ENCODE results near the gene MAN1C1.
"Not testable (repeated sequence)": the region's sequence is repeated elsewhere in the genome, so short reads cannot be mapped to it uniquely, and the experiment has no call there.

The MAN1C1 gene

DNA sequence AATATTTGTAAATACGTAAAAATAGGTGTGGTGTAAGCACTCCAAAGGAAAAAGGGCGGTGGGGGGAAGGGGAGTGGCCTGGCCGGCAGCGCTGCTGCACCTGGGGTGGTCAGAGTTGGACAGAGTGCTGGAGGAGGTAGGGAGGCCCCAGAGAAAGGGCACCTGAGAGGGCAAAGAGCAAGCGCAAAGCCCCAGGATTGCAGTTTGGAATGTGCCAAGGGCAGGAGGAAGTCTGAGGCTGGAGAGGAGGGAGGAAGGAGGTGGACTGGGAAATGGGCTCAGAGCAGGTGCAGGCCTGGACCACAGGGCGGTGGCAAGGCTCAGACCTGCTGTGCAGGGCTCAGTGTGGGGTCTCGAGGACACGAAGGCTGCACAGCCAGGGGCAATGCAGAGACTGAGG is 42.6 kb upstream of the MAN1C1 start:
- peaks cover 11% of the 10 kb centered on the region; the same call in 1 of the 2 replicates for H3K4me1 ChIP-seq (ENCODE audit: insufficient read depth, low read length)
- H3K9ac ChIP-seq (ENCODE audit: low read depth, low read length), result no peak overlapping the region
- H3K27me3 ChIP-seq (ENCODE audit: insufficient read depth, low read length), result no peaks in the 10 kb centered on the region
- no peaks in the 10 kb centered on the region for H3K9me3 ChIP-seq (ENCODE audit: insufficient read depth, low read depth, low read length)
- H3K27ac ChIP-seq (ENCODE audit: low read length), result no peak overlapping the region
- no peak overlapping the region for H3K4me3 ChIP-seq (ENCODE audit: low read length)
- no peaks in the 10 kb centered on the region for H3K36me3 ChIP-seq (ENCODE audit: insufficient read depth, low read depth, low read length)

DNA sequence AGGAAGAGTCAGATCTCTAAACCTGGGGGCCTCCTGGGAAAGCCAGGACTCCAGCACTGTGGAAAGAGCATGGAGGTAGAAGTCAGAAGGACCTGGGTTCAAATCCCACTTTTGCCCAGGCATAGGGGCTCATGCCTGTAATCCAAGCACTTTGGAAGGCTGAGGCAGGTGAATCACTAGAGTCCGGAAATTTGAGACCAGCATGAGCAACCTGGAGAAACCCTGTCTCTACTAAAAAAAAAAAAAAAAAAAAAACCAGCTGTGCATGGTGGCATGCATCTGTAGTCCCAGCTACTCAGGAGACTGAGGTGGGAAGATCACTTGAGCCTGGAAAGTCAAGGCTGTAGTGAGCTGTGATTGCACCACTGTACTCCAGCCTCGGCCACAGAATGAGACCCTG is 41.4 kb upstream of the MAN1C1 start:
- H3K27me3 ChIP-seq (ENCODE audit: insufficient read depth, low read length), result no peaks in the 10 kb centered on the region
- no peak overlapping the region for H3K9ac ChIP-seq (ENCODE audit: low read depth, low read length)
- H3K4me3 ChIP-seq (ENCODE audit: low read length), result no peak overlapping the region
- no peaks in the 10 kb centered on the region for H3K36me3 ChIP-seq (ENCODE audit: insufficient read depth, low read depth, low read length)
- H3K9me3 ChIP-seq (ENCODE audit: insufficient read depth, low read depth, low read length), result no peaks in the 10 kb centered on the region
- no peak overlapping the region for H3K27ac ChIP-seq (ENCODE audit: low read length)
- H3K4me1 ChIP-seq (ENCODE audit: insufficient read depth, low read length), result peaks cover 11% of the 10 kb centered on the region; the same call in 1 of the 2 replicates

DNA sequence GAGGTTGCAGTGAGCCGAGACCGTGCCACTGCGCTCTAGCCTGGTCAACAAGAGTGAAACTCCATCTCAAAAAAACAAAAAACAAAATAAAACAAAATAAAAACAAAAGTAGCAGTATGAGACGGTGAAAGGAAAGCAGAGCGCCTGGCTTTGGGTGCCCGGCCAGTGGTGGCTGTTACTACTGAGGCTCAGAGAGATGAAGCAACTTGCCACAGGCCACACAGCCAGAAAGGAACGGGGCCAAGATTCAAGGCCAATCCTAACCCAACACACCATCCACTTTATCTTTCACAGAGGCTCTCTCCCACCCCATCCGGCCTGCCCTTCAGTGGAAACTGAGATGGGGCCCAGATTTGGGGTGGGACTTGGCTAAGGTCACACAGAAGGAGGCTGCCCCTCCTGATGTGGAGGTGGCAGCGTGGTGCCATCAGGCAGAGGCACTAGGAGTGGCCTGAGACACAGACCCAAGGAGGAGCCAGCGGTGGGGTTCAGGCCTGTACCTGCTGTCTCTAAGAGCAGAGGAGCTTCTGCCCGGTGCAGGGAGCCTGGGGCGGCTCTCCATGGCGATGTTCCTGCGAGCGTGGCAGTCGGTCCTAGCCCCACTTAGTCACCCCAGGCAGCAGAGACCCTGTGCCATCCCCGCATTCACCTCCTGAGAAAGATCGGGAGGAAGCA is 40.0 kb upstream of the MAN1C1 start:
- Histone ChIP-seq H3K4me1 (ENCODE audit: insufficient read depth, low read length) (peaks cover 15% of the 10 kb centered on the region; the same call in 1 of the 2 replicates), H3K9ac (ENCODE audit: low read depth, low read length) (no peak overlapping the region), H3K9me3 (ENCODE audit: insufficient read depth, low read depth, low read length) (no peaks in the 10 kb centered on the region), H3K27me3 (ENCODE audit: insufficient read depth, low read length) (no peaks in the 10 kb centered on the region), H3K36me3 (ENCODE audit: insufficient read depth, low read depth, low read length) (no peaks in the 10 kb centered on the region), H3K4me3 (ENCODE audit: low read length) (no peak overlapping the region), H3K27ac (ENCODE audit: low read length) (no peak overlapping the region)

DNA sequence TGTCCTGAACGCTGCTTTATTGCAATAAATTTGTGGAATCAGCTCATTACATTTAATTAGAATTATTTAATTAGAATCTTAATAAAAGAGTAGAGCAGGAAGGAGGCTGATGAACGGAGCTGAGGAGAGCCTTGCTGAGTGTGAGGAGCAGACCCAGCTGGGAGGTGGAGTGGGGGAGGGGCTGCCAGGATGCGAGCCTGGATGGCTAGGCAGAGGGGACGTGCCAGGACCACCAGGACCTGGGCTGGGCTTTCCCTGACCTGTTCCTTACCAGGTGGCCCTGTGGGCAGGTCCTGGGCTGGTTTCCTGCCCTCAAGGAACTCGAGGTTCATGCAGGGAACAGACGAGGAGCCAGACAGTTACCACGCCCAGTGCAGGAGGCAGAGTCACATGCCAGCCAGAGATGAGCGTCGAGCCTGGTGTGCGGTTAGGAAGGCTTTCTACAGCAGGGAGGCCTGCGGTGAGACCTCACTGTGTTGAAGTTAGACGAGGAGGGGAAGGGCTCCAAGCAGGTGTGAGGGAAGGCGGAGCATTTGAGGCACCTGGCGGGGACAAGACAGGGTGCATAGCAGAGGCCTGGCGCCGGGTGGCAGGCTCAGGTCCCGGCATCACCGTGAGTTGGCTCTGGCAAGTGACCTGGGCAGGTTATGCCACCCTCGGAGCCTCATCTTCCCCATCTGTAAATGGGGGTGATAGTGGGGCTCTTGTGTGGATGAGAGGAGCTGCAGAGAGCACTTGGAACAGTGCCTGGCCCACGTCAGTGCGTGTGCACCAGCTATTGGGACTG is 39.3 kb upstream of the MAN1C1 start:
- no peak overlapping the region for H3K9ac ChIP-seq (ENCODE audit: low read depth, low read length)
- H3K36me3 ChIP-seq (ENCODE audit: insufficient read depth, low read depth, low read length), result no peaks in the 10 kb centered on the region
- H3K4me1 ChIP-seq (ENCODE audit: insufficient read depth, low read length), result peaks cover 15% of the 10 kb centered on the region; the same call in 1 of the 2 replicates
- H3K4me3 ChIP-seq (ENCODE audit: low read length), result no peak overlapping the region
- no peaks in the 10 kb centered on the region for H3K9me3 ChIP-seq (ENCODE audit: insufficient read depth, low read depth, low read length)
- no peak overlapping the region for H3K27ac ChIP-seq (ENCODE audit: low read length)
- H3K27me3 ChIP-seq (ENCODE audit: insufficient read depth, low read length), result no peaks in the 10 kb centered on the region

DNA sequence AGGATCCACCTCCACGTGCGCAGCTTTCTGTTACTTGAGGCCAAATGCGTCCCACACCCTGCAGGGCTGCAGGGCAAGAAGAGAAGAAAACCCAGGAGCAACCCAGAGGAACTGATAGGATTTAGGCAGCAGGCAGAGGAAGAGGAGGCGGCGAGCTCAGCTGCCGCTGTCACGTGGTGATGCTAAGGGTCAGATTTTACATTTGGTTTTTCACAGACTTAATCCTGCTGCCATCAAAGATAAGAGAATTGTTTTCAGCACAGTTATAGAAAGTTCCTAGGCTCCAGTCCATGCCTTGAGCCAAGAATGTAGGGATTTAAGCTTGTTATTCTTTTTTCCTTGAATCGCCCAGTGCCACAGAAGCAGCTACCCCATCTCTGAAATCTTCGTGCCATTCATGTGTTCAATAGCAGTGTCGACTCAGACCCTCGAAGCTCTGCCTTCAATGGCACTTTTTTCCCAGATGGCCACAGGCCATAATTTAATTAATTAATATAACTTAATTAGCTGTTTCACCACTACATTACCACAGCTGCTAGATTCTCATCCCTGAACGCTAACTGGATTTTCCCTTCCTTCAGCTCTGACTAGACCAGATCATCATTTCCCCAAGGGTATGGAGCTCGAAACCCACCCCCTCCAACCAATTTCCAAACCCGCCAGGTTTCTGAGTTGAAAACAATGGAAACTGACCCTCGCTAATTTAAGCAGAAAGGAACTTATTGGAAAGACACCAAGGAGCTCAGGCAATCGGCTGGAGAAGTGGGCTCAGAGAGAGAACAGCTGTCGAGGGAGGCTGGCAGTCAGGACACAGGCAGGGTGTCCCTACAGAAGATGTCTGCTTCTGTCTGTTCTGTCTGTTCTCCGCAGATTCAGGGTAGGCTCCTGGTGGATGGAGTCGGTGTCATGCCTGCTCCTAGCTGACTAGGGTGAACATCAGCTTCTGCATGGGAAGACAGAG is 37.0 kb upstream of the MAN1C1 start:
- Histone ChIP-seq H3K9me3 (ENCODE audit: insufficient read depth, low read depth, low read length) (no peaks in the 10 kb centered on the region), H3K27ac (ENCODE audit: low read length) (no peak overlapping the region), H3K36me3 (ENCODE audit: insufficient read depth, low read depth, low read length) (no peaks in the 10 kb centered on the region), H3K4me1 (ENCODE audit: insufficient read depth, low read length) (peaks cover 8% of the 10 kb centered on the region; the same call in 1 of the 2 replicates), H3K4me3 (ENCODE audit: low read length) (no peak overlapping the region), H3K9ac (ENCODE audit: low read depth, low read length) (no peak overlapping the region), H3K27me3 (ENCODE audit: insufficient read depth, low read length) (no peaks in the 10 kb centered on the region)

DNA sequence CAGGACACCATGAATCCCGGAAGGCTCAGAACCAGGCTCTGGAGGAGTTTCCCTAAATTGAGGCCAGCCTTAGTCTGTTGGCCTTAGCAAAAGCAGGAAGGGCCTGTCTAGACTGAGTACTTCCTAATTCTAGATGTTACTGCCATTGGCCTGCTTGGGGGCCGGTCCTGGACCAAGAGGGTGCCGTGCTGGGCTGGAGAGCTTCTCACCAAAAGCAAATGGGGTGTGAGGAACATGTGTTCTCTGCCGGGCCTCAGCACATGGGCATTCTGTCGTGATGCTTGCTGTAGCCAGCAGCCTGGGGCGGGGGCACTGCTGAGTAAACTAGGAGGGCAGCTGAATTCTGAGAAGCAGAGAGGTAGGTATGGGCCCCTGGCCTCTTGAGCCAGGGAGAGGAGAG is 35.7 kb upstream of the MAN1C1 start:
- Histone ChIP-seq H3K27ac (ENCODE audit: low read length) (no peak overlapping the region), H3K9ac (ENCODE audit: low read depth, low read length) (no peak overlapping the region), H3K4me3 (ENCODE audit: low read length) (no peak overlapping the region), H3K27me3 (ENCODE audit: insufficient read depth, low read length) (no peaks in the 10 kb centered on the region), H3K9me3 (ENCODE audit: insufficient read depth, low read depth, low read length) (no peaks in the 10 kb centered on the region), H3K36me3 (ENCODE audit: insufficient read depth, low read depth, low read length) (no peaks in the 10 kb centered on the region), H3K4me1 (ENCODE audit: insufficient read depth, low read length) (peaks cover 8% of the 10 kb centered on the region; the same call in 1 of the 2 replicates)

DNA sequence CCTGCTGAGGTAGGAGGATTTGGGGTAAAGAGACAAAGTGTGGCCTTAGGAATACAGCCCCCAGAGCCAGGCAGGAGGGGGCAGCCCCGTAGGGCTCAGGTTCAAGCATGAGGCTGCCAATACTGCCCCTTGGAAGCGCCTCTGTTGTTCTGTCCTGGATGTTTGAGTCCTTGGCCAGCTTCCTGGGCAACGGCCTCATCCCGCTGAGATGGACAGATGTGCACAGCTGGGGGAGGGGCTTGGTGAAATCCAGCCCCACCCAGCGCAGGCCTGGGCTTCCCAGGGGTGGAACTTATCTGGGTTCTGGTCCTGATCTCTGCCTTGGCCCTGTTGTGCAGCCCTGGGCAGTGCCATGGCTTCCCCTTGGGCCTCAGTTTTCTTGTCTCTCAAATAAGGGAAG is 34.8 kb upstream of the MAN1C1 start:
- no peaks in the 10 kb centered on the region for H3K9me3 ChIP-seq (ENCODE audit: insufficient read depth, low read depth, low read length)
- no peaks in the 10 kb centered on the region for H3K27me3 ChIP-seq (ENCODE audit: insufficient read depth, low read length)
- no peak overlapping the region for H3K4me3 ChIP-seq (ENCODE audit: low read length)
- no peak overlapping the region for H3K27ac ChIP-seq (ENCODE audit: low read length)
- H3K36me3 ChIP-seq (ENCODE audit: insufficient read depth, low read depth, low read length), result no peaks in the 10 kb centered on the region
- peaks cover 14% of the 10 kb centered on the region for H3K4me1 ChIP-seq (ENCODE audit: insufficient read depth, low read length)
- H3K9ac ChIP-seq (ENCODE audit: low read depth, low read length), result no peak overlapping the region

DNA sequence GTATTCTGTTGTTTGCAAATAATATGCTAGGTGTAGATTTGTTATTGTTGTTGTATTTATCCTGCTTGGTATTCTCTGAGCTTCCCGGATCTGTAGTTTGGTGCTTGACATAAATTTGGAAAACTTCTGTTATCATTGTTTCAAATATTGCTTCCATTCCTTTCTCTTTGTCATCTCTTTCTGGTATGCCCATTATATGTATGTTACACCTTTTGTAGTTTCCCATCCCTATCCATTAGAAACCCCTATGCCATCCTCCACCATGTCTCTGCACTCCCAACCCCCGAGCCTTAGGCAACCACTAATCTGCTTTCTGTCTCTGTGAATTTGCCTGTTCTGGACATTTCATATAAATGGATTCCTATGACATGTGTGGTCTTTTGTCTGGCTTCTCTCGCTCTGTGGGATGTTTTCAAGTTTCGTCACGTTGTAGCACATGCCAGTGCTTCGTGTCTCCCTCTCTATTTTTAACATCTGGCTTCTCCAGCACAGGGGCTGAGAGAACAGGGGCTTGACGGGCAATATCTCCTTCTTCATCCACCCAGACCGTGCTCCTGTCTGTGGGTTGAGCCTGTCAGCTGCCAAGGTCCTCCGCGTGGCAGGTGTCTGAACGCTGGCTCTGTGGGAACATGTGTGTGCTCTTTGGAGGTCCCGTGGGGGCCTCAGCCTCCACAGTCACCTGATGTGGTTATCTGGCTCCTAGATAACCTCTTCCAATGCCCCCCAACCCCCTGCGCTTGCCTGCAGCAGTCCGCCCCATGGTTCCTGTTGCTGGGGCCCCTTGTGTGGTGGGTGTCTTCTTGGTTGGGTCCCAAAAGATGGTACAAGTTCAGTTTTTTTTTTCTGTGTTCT is 32.8 kb upstream of the MAN1C1 start:
- no peak overlapping the region for H3K27ac ChIP-seq (ENCODE audit: low read length)
- no peaks in the 10 kb centered on the region for H3K27me3 ChIP-seq (ENCODE audit: insufficient read depth, low read length)
- no peaks in the 10 kb centered on the region for H3K9me3 ChIP-seq (ENCODE audit: insufficient read depth, low read depth, low read length)
- no peaks in the 10 kb centered on the region for H3K36me3 ChIP-seq (ENCODE audit: insufficient read depth, low read depth, low read length)
- no peak overlapping the region for H3K4me3 ChIP-seq (ENCODE audit: low read length)
- no peak overlapping the region for H3K9ac ChIP-seq (ENCODE audit: low read depth, low read length)
- H3K4me1 ChIP-seq (ENCODE audit: insufficient read depth, low read length), result peaks cover 20% of the 10 kb centered on the region

DNA sequence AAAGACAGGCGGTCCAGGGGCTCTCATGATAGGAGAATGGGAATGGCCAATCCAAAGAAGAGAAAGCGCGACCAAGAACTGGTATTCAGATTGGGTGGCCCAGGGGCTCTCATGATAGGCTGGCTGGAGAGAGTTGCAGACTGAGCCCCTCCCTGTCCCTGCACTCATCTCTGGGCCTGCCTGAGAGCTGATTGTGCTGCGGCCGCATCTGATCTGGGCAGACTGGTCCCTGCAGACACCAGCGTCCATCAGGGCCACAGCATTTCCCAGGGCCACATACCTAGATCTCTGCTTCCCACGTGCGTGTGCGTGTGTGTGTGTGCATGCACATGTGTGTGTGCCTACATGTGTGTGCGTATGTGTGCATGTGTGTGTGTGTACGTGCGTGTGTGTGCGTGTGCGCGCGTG is 30.4 kb upstream of the MAN1C1 start:
- no peaks in the 10 kb centered on the region for H3K27me3 ChIP-seq (ENCODE audit: insufficient read depth, low read length)
- peaks cover 20% of the 10 kb centered on the region for H3K4me1 ChIP-seq (ENCODE audit: insufficient read depth, low read length)
- H3K9ac ChIP-seq (ENCODE audit: low read depth, low read length), result no peak overlapping the region
- no peak overlapping the region for H3K4me3 ChIP-seq (ENCODE audit: low read length)
- H3K27ac ChIP-seq (ENCODE audit: low read length), result no peak overlapping the region
- no peaks in the 10 kb centered on the region for H3K9me3 ChIP-seq (ENCODE audit: insufficient read depth, low read depth, low read length)
- H3K36me3 ChIP-seq (ENCODE audit: insufficient read depth, low read depth, low read length), result no peaks in the 10 kb centered on the region

DNA sequence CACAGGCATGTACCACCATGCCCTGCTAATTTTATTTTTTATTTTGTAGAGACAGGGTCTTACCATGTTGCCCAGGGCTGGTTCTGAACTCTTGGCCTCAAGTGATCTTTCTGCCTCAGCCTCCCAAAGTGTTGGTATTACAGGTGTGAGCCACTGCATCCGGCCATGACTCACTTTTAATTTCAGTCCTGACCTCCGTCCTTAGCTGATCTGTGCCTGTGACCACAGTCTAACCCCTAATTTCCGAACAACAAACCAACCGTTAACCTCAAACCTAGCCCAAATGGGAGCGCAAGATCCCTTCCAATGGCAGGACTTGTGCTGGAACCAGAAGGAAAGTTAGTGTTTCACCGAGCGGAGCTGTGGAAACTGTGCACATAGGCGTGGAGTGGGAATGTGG is 29.3 kb upstream of the MAN1C1 start:
- Histone ChIP-seq H3K36me3 (ENCODE audit: insufficient read depth, low read depth, low read length) (no peaks in the 10 kb centered on the region), H3K27ac (ENCODE audit: low read length) (no peak overlapping the region), H3K9me3 (ENCODE audit: insufficient read depth, low read depth, low read length) (no peaks in the 10 kb centered on the region), H3K4me3 (ENCODE audit: low read length) (peak overlapping the region; percentile 1; the same call in 1 of the 2 replicates), H3K27me3 (ENCODE audit: insufficient read depth, low read length) (no peaks in the 10 kb centered on the region), H3K9ac (ENCODE audit: low read depth, low read length) (no peak overlapping the region), H3K4me1 (ENCODE audit: insufficient read depth, low read length) (peaks cover 17% of the 10 kb centered on the region)

DNA sequence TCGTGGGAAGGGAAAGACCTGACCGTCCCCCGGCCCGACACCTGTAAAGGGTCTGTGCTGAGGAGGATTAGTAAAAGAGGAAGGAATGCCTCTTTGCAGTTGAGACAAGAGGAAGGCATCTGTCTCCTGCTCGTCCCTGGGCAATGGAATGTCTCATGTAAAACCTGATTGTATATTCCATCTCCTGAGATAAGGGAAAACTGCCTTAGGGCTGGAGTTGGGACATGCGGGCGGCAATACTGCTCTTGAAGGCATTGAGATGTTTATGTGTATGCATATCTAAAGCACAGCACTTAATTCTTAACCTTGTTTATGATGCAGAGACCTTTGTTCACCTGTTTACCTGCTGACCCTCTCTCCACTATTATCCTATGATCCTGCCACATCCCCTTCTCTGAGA is 28.4 kb upstream of the MAN1C1 start:
- H3K9me3 ChIP-seq (ENCODE audit: insufficient read depth, low read depth, low read length); H3K27ac ChIP-seq (ENCODE audit: low read length); H3K27me3 ChIP-seq (ENCODE audit: insufficient read depth, low read length); H3K36me3 ChIP-seq (ENCODE audit: insufficient read depth, low read depth, low read length): not testable (repeated sequence)
- peak overlapping the region; percentile 41; the same call in 1 of the 2 replicates for H3K9ac ChIP-seq (ENCODE audit: low read depth, low read length)
- H3K4me1 ChIP-seq (ENCODE audit: insufficient read depth, low read length), result peaks cover 17% of the 10 kb centered on the region
- peak overlapping the region; percentile 21; the same call in 1 of the 2 replicates for H3K4me3 ChIP-seq (ENCODE audit: low read length)
